AG09309 (cell line): Measurements from ENCODE around the gene KRT38.

Source experiments
- DNase-seq: peaks from one replicate; pipeline ENCODE4 v3.0.0-alpha.2; 2010; ENCODE audit warnings: low read depth
- H3K4me3 ChIP-seq: 2 replicates; pipeline ENCODE4 v1.5.1; 2011; ENCODE audit warnings: mild to moderate bottlenecking, low read depth, low read length, moderate library complexity; ENCODE audit not compliant: control insufficient read depth
- TF ChIP-seq, protein P1 (sequence below): IDR thresholded peaks from 2 replicates; pipeline ENCODE4 v1.5.1; 2011; ENCODE audit warnings: mild to moderate bottlenecking, low read depth, low read length, inconsistent platforms; ENCODE audit not compliant: insufficient read depth, control insufficient read depth; ENCODE audit errors: missing control alignments

Gene KRT38

DNA sequence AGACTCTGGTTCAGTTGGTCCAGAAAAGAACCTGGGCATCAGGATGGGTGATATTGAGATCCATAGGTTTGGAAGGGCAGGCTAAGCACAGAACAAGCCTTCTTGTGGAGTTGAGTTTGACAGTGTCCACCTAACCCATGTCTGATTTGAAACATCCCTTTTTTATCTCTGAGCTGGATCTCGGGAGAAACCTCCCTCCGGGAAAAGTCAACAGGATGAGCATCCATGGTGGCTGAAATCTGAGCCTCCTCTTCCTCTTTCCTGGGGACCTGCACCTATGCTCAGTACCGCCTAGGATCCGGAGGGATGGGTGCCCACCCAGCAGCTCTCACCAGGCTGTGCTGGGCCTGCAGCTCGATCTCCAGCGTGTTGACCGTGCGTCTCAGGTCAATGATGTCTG, 23.0 kb upstream of the KRT38 start:
- no peak overlapping the region for H3K4me3 ChIP-seq
- no peak for DNase-seq
- TF ChIP-seq, protein P1, sequence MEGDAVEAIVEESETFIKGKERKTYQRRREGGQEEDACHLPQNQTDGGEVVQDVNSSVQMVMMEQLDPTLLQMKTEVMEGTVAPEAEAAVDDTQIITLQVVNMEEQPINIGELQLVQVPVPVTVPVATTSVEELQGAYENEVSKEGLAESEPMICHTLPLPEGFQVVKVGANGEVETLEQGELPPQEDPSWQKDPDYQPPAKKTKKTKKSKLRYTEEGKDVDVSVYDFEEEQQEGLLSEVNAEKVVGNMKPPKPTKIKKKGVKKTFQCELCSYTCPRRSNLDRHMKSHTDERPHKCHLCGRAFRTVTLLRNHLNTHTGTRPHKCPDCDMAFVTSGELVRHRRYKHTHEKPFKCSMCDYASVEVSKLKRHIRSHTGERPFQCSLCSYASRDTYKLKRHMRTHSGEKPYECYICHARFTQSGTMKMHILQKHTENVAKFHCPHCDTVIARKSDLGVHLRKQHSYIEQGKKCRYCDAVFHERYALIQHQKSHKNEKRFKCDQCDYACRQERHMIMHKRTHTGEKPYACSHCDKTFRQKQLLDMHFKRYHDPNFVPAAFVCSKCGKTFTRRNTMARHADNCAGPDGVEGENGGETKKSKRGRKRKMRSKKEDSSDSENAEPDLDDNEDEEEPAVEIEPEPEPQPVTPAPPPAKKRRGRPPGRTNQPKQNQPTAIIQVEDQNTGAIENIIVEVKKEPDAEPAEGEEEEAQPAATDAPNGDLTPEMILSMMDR, result no peak

DNA sequence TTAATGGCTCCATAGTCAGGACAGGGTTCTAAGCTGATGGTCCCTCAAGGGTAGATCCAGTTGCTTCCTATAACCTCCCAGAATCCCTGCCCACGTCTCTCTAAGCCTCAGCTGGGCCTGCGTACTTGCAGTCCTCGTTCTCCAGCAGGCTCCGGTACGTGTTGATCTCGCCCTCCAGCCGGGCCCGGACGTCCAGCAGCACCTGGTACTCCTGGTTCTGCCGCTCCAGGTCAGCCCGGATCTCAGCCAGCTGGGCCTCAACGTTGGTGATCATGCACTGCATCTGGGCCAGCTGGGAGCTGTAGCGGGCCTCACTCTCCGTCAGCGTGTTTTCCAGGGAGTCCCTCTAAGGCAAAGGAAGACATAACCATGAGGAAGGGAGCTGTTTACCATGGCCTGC, 21.9 kb upstream of the KRT38 start:
- TF ChIP-seq, protein P1, result no peak
- no peak overlapping the region for H3K4me3 ChIP-seq
- no peak for DNase-seq

DNA sequence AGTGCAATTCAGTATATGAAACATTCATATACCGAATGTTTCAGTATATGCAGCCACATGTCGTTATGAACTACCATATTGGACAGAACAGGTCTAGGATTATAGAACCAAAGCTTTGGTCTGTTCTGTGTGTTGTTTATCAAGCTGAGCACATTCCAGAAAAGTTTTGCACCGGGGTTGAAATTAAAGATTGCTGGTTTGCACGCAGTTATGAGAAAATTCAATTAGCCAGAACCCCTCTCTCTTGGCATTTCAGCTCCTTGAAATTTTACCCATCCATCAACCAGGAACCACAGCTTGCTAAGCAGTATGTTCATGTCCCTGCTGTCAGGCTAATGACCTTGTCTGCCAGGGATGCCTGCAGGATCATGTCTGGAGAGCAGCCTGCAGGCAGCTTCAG, 16.9 kb upstream of the KRT38 start:
- no peak overlapping the region for H3K4me3 ChIP-seq
- TF ChIP-seq, protein P1, result no peak
- no peak for DNase-seq

DNA sequence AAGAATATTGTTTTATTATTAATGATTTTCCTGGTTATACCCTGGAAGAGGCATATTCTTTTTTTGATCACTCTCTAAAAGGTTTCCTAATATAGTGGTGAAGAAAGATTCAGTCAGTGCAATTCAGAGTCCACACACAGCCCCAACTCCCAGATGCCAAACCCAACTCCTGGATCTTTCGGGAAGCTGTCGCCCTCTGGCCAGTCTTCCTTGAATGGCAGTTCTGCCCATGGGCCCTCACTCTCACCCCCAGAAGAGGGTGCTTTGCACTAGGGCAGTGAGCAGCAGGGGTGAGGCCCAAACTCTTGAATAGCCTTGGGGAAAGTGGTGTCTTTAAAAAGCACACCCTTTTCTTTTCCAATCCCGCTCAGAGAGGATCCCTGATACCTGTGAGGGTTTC, 15.4 kb upstream of the KRT38 start:
- DNase-seq, result no peak
- no peak overlapping the region for H3K4me3 ChIP-seq
- TF ChIP-seq, protein P1, result peak; percentile 10

DNA sequence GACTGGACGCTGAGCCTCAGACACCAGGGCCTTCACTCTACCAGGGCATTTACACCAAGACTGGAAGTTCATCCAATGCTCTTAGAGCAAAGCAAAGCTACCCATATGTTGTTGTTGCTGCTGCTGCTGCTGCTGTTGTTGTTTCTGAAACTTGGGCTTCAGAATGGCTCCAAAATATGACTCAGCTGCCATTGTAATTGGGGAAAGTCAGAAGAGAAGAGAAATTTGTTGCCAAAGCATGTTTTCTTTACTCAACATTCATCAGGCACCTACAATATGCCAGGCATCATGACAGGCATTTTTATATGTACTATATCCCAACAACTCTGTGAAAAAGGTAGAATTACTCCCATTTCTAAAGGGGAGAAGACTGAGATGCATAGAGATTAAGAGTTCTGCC, 14.5 kb upstream of the KRT38 start:
- H3K4me3 ChIP-seq, result no peak overlapping the region
- TF ChIP-seq, protein P1, result no peak
- no peak for DNase-seq

DNA sequence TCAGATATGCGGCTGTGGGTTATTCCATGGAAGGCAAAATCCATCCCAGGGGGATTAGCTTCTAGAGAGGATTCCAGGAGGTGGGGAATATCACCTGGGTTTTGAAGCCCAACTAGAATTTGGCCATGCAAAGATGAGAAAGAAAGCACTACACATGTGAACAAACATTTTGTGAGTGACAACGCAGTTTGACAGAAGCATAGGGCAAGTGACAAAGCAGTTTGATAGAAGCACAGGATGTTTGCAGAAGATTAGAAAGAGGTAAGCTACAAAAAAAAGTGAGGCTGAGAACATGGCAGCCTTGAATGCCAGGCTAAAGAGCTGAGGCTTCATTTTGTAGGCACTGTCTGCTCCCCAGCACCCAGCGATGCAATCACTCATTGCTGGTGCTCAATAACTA, 12.3 kb upstream of the KRT38 start:
- TF ChIP-seq, protein P1, result no peak
- no peak overlapping the region for H3K4me3 ChIP-seq
- DNase-seq, result no peak

DNA sequence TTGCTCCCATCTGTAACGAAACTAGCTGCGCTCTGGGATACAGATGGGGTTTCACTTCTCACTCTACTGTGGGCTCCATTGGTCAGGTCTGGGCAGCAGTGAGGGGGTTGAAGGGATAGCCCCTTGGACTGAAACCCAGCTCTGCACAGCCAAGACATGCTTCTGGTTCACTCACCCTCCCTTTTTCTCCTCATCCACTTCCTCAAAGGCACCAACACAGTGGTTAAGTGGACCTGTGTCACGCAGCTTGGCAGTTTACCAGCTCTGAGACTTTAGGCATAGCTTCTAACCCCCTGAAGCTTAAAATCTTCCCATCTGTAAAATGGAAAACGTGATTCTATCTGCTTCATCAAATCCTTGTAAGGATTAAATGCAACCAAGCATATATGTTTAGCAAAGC, 11.5 kb upstream of the KRT38 start:
- no peak overlapping the region for H3K4me3 ChIP-seq
- TF ChIP-seq, protein P1, result no peak
- no peak for DNase-seq
